ENCODE measurements around the gene MBD3L1. TPM values are rescaled to one million over a fixed set of nuclear protein-coding genes. Genes with fewer than 3 reads are reported as not detected.

Gene MBD3L1
- total RNA-seq, 1 experiment from 2014 or later, result not detected

GRCh38 chr19:8884416-8884815, 52.2 kb downstream of the MBD3L1 start:
- BruUV-seq (replicated peaks), result no TSS peak
- DNase-seq (ENCODE audit: low read depth, low spot score), result no peak
- H3K9me3 ChIP-seq (ENCODE audit: control insufficient read depth, insufficient read depth, low read depth, low read length), result no peaks in the 10 kb centered on the region
- H3K4me3 ChIP-seq (ENCODE audit: low read depth in 2 of 2, low read length in 2 of 2), result no peak overlapping the region
- H3K27me3 ChIP-seq (ENCODE audit: control insufficient read depth, insufficient read depth, low read length), result no peaks in the 10 kb centered on the region
- TF ChIP-seq TCF7L2 (IDR thresholded peaks at IDR 0.05; ENCODE audit: low read depth, low read length), result no peak
- TF ChIP-seq SIN3A (IDR thresholded peaks at IDR 0.05; ENCODE audit: borderline replicate concordance, insufficient read depth, low read depth, low read length), result no peak
- no peak for TF ChIP-seq POLR2AphosphoS5 (IDR thresholded peaks at IDR 0.05; ENCODE audit: low read depth, low read length)
- TF ChIP-seq REST (IDR thresholded peaks at IDR 0.05; ENCODE audit: insufficient read depth in 1 of 2, low read depth in 2 of 2, low read length in 1 of 2), result no peak
- TF ChIP-seq CTCF (IDR thresholded peaks at IDR 0.05), result no peak
- ATAC-seq, result no peak
- CTCF ChIA-PET, result no interaction called here
- in situ Hi-C loops (cut with HindIII; ENCODE audit: low pct_unique_long_range_greater_than_20kb, low sequenced_read_pairs) (no loop called here), intact Hi-C loops (cut with micrococcal nuclease; ENCODE audit: unreplicated experiment) (no loop called here)
- H3K36me3 ChIP-seq (ENCODE audit: control insufficient read depth, insufficient read depth, low read length), result no peaks in the 10 kb centered on the region
- H3K4me1 ChIP-seq (ENCODE audit: control insufficient read depth, insufficient read depth, low read length), result no peaks in the 10 kb centered on the region
- POLR2A ChIA-PET, result no interaction called here
- no peak overlapping the region for H3K27ac ChIP-seq (ENCODE audit: low read length)

GRCh38 chr19:8887364-8887763, 55.2 kb downstream of the MBD3L1 start:
- H3K27ac ChIP-seq (ENCODE audit: low read length), result no peak overlapping the region
- in situ Hi-C loops (cut with HindIII; ENCODE audit: low pct_unique_long_range_greater_than_20kb, low sequenced_read_pairs) (no loop called here), intact Hi-C loops (cut with micrococcal nuclease; ENCODE audit: unreplicated experiment) (no loop called here)
- H3K4me3 ChIP-seq (ENCODE audit: low read depth in 2 of 2, low read length in 2 of 2), result no peak overlapping the region
- no peaks in the 10 kb centered on the region for H3K4me1 ChIP-seq (ENCODE audit: control insufficient read depth, insufficient read depth, low read length)
- ChIA-PET POLR2A (no interaction called here), CTCF (no interaction called here)
- no peak for DNase-seq (ENCODE audit: low read depth, low spot score)
- no TSS peak for BruUV-seq (replicated peaks)
- H3K36me3 ChIP-seq (ENCODE audit: control insufficient read depth, insufficient read depth, low read length), result no peaks in the 10 kb centered on the region
- ATAC-seq, result no peak
- H3K27me3 ChIP-seq (ENCODE audit: control insufficient read depth, insufficient read depth, low read length), result no peaks in the 10 kb centered on the region
- no peak for TF ChIP-seq TCF7L2 (IDR thresholded peaks at IDR 0.05; ENCODE audit: low read depth, low read length)
- no peak for TF ChIP-seq CTCF (IDR thresholded peaks at IDR 0.05)
- no peak for TF ChIP-seq REST (IDR thresholded peaks at IDR 0.05; ENCODE audit: insufficient read depth in 1 of 2, low read depth in 2 of 2, low read length in 1 of 2)
- no peak for TF ChIP-seq SIN3A (IDR thresholded peaks at IDR 0.05; ENCODE audit: borderline replicate concordance, insufficient read depth, low read depth, low read length)
- TF ChIP-seq POLR2AphosphoS5 (IDR thresholded peaks at IDR 0.05; ENCODE audit: low read depth, low read length), result no peak
- H3K9me3 ChIP-seq (ENCODE audit: control insufficient read depth, insufficient read depth, low read depth, low read length), result no peaks in the 10 kb centered on the region
